ENCODE results near the gene LCT. TPM values are rescaled to one million over a fixed set of nuclear protein-coding genes. Genes with fewer than 3 reads are reported as not detected.

Gene LCT
- polyA plus RNA-seq, 2 of the 4 experiments (the other 2 are of a cell fraction), result 0.04 TPM

DNA sequence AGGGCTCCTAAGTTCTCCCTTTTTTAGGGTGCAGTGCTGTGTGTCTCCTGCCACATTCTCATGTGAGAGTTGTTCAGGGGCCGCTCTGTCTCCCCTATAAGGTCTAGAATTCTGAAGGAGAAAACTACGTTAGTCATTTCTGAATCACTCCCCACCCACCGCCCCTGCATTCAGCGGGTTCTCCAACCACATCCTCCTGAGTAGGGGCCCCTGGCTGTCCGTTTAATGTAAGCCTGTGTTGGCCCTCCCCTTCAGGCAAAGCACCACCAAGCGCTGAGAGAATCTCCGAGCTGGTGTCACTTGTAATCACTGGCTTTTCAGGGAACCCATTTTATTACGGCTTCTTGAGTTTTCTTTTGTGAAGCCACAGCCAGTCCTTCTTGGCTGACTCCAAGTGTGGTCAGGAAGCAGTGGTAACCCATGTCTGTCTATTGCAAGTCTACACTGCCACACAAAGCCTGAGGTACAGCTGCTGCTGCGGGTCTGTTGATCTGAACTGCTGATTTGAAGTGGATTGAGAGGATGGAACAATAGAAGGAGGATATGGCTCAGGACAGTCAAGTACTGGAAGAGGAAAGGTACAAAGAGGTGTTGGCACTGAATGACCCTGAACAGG lies 16.9 kb downstream of the LCT start:
- ATAC-seq, result no peak
- POLR2A ChIA-PET, result no interaction called here
- DNase-seq (ENCODE audit: low read depth in 1 of 2, low spot score in 1 of 2), result no peak
- H3K27ac ChIP-seq, result no peak overlapping the region
- TF ChIP-seq RNF2 (IDR thresholded peaks at IDR 0.05; ENCODE audit: borderline replicate concordance, low read depth) (no peak), CHD4 (IDR thresholded peaks at IDR 0.05; ENCODE audit: borderline replicate concordance) (no peak), KDM5A (IDR thresholded peaks at IDR 0.05) (no peak), JUN (IDR thresholded peaks at IDR 0.05) (no peak), HEYL (CRISPR knock-in tag; IDR thresholded peaks at IDR 0.05) (no peak), BHLHE40 (IDR thresholded peaks at IDR 0.05; ENCODE audit: low read depth, low read length) (no peak)
- TF ChIP-seq, protein P1, sequence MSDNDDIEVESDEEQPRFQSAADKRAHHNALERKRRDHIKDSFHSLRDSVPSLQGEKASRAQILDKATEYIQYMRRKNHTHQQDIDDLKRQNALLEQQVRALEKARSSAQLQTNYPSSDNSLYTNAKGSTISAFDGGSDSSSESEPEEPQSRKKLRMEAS (IDR thresholded peaks at IDR 0.05), result no peak
- CTCF ChIA-PET, result interaction anchor here (0.7 to 1.0 kb wide), 2 partner anchors 23 to 387 kb away, joined by 3 read pairs; no protein-coding TSS in a partner anchor
- WGBS (ENCODE audit: missing lambda C conversion rate), result 52% methylated on average over 9 of the region's 9 CpGs
- no peak overlapping the region for H3K4me2 ChIP-seq
- no peaks in the 10 kb centered on the region for H3K9me3 ChIP-seq
- no peak for FAIRE-seq
- H3K4me1 ChIP-seq, result no peaks in the 10 kb centered on the region
- no peak overlapping the region for H3K4me3 ChIP-seq

DNA sequence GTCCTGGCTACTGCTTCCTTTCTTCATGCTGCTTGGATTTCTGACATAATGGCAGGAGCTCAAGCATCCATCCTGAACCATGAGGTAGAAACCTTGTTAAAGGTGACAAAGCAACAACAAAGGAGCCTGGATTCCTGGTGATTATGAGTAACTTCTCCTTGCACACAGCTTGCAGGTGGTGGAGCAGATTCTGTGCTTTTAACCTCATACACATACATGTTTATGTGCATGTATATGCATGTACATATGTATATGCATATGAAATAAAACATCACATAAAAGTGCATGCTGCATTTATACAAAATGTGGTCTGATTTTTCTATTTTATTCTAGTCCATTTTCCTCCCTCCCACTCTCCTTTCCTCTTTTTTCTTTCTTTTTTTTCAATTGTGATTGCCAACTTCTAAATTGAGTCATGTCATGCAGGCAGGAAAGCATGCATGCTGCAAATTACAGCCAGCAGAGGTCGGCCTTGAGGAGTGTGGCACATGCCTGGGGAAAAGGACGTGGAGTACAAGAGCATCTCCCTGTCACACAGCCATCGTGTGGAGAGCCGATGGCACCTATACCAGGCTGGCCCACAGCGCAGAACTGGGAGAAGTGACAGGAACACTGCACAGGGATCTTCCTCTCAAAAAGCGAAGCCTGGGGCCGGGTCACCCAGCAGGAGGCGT lies 17.9 kb downstream of the LCT start:
- ChIA-PET POLR2A (no interaction called here), CTCF (interaction anchor here (0.6 to 1.1 kb wide), 2 partner anchors 17 to 558 kb away, joined by 3 to 4 read pairs; no protein-coding TSS in a partner anchor)
- Histone ChIP-seq H3K4me3 (no peak overlapping the region), H3K27ac (no peak overlapping the region), H3K4me1 (no peaks in the 10 kb centered on the region), H3K4me2 (no peak overlapping the region), H3K9me3 (no peaks in the 10 kb centered on the region)
- ATAC-seq, result peak; percentile 76 to 91
- TF ChIP-seq CHD4 (IDR thresholded peaks at IDR 0.05; ENCODE audit: borderline replicate concordance) (no peak), EHMT2 (IDR thresholded peaks at IDR 0.05; ENCODE audit: low read depth) (no peak), FOSB (CRISPR knock-in tag; IDR thresholded peaks at IDR 0.05) (no peak), SMC3 (IDR thresholded peaks at IDR 0.05) (peak; percentile 34; the same call in 2 of the 3 replicates), RAD21 (conservative IDR thresholded peaks at IDR 0.05 in 1 of 2, IDR thresholded peaks at IDR 0.05 in 1 of 2) (peak; percentile 16 to 40; a peak in 3 of 5 replicates), ZSCAN20 (CRISPR knock-in tag; IDR thresholded peaks at IDR 0.05) (no peak), CBX8 (IDR thresholded peaks at IDR 0.05) (no peak), CEBPB (IDR thresholded peaks at IDR 0.05) (no peak)
- TF ChIP-seq, protein P2, sequence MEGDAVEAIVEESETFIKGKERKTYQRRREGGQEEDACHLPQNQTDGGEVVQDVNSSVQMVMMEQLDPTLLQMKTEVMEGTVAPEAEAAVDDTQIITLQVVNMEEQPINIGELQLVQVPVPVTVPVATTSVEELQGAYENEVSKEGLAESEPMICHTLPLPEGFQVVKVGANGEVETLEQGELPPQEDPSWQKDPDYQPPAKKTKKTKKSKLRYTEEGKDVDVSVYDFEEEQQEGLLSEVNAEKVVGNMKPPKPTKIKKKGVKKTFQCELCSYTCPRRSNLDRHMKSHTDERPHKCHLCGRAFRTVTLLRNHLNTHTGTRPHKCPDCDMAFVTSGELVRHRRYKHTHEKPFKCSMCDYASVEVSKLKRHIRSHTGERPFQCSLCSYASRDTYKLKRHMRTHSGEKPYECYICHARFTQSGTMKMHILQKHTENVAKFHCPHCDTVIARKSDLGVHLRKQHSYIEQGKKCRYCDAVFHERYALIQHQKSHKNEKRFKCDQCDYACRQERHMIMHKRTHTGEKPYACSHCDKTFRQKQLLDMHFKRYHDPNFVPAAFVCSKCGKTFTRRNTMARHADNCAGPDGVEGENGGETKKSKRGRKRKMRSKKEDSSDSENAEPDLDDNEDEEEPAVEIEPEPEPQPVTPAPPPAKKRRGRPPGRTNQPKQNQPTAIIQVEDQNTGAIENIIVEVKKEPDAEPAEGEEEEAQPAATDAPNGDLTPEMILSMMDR (IDR thresholded peaks at IDR 0.05), result peak; percentile 39
- TF ChIP-seq, protein P1 (IDR thresholded peaks at IDR 0.05), result 0 out of 2 replicates have a peak, but pooled peaks have one; percentile 38
- peak; percentile 18 to 47 for DNase-seq (ENCODE audit: low read depth in 1 of 2, low spot score in 1 of 2)
- FAIRE-seq, result no peak
- 46% methylated on average over 8 of the region's 8 CpGs for WGBS (ENCODE audit: missing lambda C conversion rate)

DNA sequence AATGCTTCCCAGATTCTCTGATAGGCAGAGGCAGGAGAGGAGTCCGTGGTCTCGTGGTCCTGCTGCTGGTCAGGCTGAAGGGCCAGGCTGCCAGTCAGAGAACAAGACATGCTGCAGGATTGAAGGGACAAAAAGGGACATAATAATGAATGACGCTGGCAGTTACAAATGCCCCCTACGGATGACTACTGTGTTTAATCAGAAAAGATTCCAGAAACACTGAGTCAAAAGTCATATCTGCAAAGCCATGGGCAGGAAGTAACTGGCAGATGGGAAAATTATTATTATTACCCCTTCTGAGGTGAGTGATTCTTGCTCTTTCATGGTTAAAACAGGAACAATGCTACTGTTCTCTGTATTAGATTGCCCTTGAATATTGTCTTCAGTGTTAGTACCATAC lies 19.0 kb downstream of the LCT start:
- ChIA-PET POLR2A (no interaction called here), CTCF (interaction anchor here (0.6 to 1.0 kb wide), 3 partner anchors 20 to 566 kb away, joined by 3 read pairs; no protein-coding TSS in a partner anchor)
- no peak overlapping the region for H3K27ac ChIP-seq
- no peak for ATAC-seq
- WGBS (ENCODE audit: missing lambda C conversion rate), result 27% methylated on average over 4 of the region's 4 CpGs
- TF ChIP-seq, protein P3, sequence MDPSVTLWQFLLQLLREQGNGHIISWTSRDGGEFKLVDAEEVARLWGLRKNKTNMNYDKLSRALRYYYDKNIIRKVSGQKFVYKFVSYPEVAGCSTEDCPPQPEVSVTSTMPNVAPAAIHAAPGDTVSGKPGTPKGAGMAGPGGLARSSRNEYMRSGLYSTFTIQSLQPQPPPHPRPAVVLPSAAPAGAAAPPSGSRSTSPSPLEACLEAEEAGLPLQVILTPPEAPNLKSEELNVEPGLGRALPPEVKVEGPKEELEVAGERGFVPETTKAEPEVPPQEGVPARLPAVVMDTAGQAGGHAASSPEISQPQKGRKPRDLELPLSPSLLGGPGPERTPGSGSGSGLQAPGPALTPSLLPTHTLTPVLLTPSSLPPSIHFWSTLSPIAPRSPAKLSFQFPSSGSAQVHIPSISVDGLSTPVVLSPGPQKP (IDR thresholded peaks at IDR 0.05; ENCODE audit: low read depth, low read length), result no peak
- TF ChIP-seq EHF (CRISPR knock-in tag; IDR thresholded peaks at IDR 0.05) (no peak), POLR2AphosphoS2 (conservative IDR thresholded peaks at IDR 0.05; ENCODE audit: low read length) (no peak), EP300 (IDR thresholded peaks at IDR 0.05) (no peak), JUNB (IDR thresholded peaks at IDR 0.05) (no peak), CEBPB (IDR thresholded peaks at IDR 0.05) (no peak)
- no peak overlapping the region for H3K4me3 ChIP-seq
- H3K4me1 ChIP-seq, result no peaks in the 10 kb centered on the region
- no peak overlapping the region for H3K4me2 ChIP-seq
- no peaks in the 10 kb centered on the region for H3K9me3 ChIP-seq
- no peak for DNase-seq (ENCODE audit: low read depth in 1 of 2, low spot score in 1 of 2)
- FAIRE-seq, result no peak
